HepG2 (cell line): Measurements from ENCODE around the gene LTB4R2. TPM values are rescaled to one million over a fixed set of nuclear protein-coding genes. Genes with fewer than 3 reads are reported as not detected.

ENCODE experiments used
- GABPA ChIP-seq, 2 experiments: IDR thresholded peaks; 2 replicates each; pipeline ENCODE4 v1.6.1; 2011 to 2016; ENCODE audit warnings: low read depth in 2 of 2, low read length in 1 of 2, missing biosample characterization in 1 of 2, missing genetic modification characterization in 1 of 2
- HMG20B ChIP-seq: conservative IDR thresholded peaks from 2 replicates; pipeline ENCODE4 v1.6.1; 2016; ENCODE audit warnings: missing genetic modification reagents, missing compliant biosample characterization
- HNF1B ChIP-seq: sonication (generic); formaldehyde crosslinking; IDR thresholded peaks from 2 replicates; pipeline ENCODE4 v1.5.1; 2020; ENCODE audit warnings: mild to moderate bottlenecking, moderate library complexity, missing genetic modification reagents
- KDM6A ChIP-seq: IDR thresholded peaks from 2 replicates; pipeline ENCODE4 v1.6.1; 2016; ENCODE audit warnings: low read depth
- MIXL1 ChIP-seq: IDR thresholded peaks from 2 replicates; pipeline ENCODE4 v1.6.1; 2016
- MTF1 ChIP-seq: sonication (generic); formaldehyde crosslinking; IDR thresholded peaks from 2 replicates; pipeline ENCODE4 v1.5.0; 2020; ENCODE audit warnings: missing genetic modification reagents
- NR2F6 ChIP-seq, 2 experiments: IDR thresholded peaks; 2 replicates each; pipeline ENCODE4 v1.6.1; 2016; ENCODE audit warnings: antibody characterized with exemption in 1 of 2, mild to moderate bottlenecking in 1 of 2
- NRL ChIP-seq: sonication (generic); formaldehyde crosslinking; IDR thresholded peaks from 2 replicates; pipeline ENCODE4 v1.5.0; 2020; ENCODE audit warnings: missing genetic modification reagents, mild to moderate bottlenecking, moderate library complexity, borderline replicate concordance
- PATZ1 ChIP-seq: sonication (generic); formaldehyde crosslinking; IDR thresholded peaks from 2 replicates; pipeline ENCODE4 v1.4.0; 2020; ENCODE audit warnings: missing genetic modification reagents
- PLSCR1 ChIP-seq: sonication (generic); formaldehyde crosslinking; IDR thresholded peaks from 2 replicates; pipeline ENCODE4 v1.5.0; 2020; ENCODE audit warnings: missing genetic modification reagents, mild to moderate bottlenecking, borderline replicate concordance
- RFXAP ChIP-seq: sonication (generic); formaldehyde crosslinking; IDR thresholded peaks from 2 replicates; pipeline ENCODE4 v1.4.0; 2020; ENCODE audit warnings: missing genetic modification reagents, borderline replicate concordance
- SALL2 ChIP-seq: sonication (generic); formaldehyde crosslinking; IDR thresholded peaks from 2 replicates; pipeline ENCODE4 v1.8.1; 2023; ENCODE audit warnings: mild to moderate bottlenecking, missing genetic modification reagents, inconsistent platforms
- TFE3 ChIP-seq: IDR thresholded peaks from 2 replicates; pipeline ENCODE4 v1.6.1; 2016
- YY1 ChIP-seq: IDR thresholded peaks from 2 replicates; pipeline ENCODE4 v1.6.1; 2011; ENCODE audit warnings: low read length, low read depth, moderate library complexity, mild to moderate bottlenecking; ENCODE audit not compliant: insufficient read depth, insufficient replicate concordance
- ZBTB49 ChIP-seq: sonication (generic); formaldehyde crosslinking; IDR thresholded peaks from 2 replicates; pipeline ENCODE4 v1.4.0; 2020; ENCODE audit warnings: missing genetic modification reagents, borderline replicate concordance
- ZNF160 ChIP-seq: sonication (generic); formaldehyde crosslinking; IDR thresholded peaks from 2 replicates; pipeline ENCODE4 v1.8.0; 2022; ENCODE audit warnings: mild to moderate bottlenecking, inconsistent platforms, missing genetic modification reagents
- ZNF33B ChIP-seq: sonication (generic); formaldehyde crosslinking; IDR thresholded peaks from 2 replicates; pipeline ENCODE4 v1.5.1; 2020; ENCODE audit warnings: mild to moderate bottlenecking, missing genetic modification reagents
- ZNF383 ChIP-seq: sonication (generic); formaldehyde crosslinking; IDR thresholded peaks from 2 replicates; pipeline ENCODE4 v1.4.0; 2020; ENCODE audit warnings: missing genetic modification reagents, mild to moderate bottlenecking, borderline replicate concordance
- ZNF430 ChIP-seq: sonication (generic); formaldehyde crosslinking; IDR thresholded peaks from 2 replicates; pipeline ENCODE4 v1.9.0; 2021; ENCODE audit warnings: mild to moderate bottlenecking, missing genetic modification reagents
- ZNF670 ChIP-seq: sonication (generic); formaldehyde crosslinking; IDR thresholded peaks from 2 replicates; pipeline ENCODE4 v1.8.0; 2022; ENCODE audit warnings: mild to moderate bottlenecking, missing genetic modification reagents, borderline replicate concordance
- ZSCAN20 ChIP-seq: sonication (generic); formaldehyde crosslinking; IDR thresholded peaks from 2 replicates; pipeline ENCODE4 v1.4.0; 2020; ENCODE audit warnings: missing genetic modification reagents, mild to moderate bottlenecking, borderline replicate concordance
- polyA plus RNA-seq, 8 experiments: library from polyadenylated mRNA; depleted of rRNA in 3 of 8; stranded (reverse) in 7 of 8; unstranded in 1 of 8; fragments of >200 nt; fragmentation: Illumina TruSeq in 4 of 8; extraction: Trizol in 4 of 8; gene quantifications; 2 replicates each; pipeline versions ENCODE4 v1.2.1 to v1.2.3, GENCODE V29; 2011 to 2016; ENCODE audit warnings: low read depth in 4 of 8, missing spikeins in 1 of 8, mixed read lengths in 1 of 8; ENCODE audit not compliant: insufficient read depth in 1 of 8
- total RNA-seq, 5 experiments: library from RNA; depleted of rRNA; stranded (reverse); fragments of >200 nt; fragmentation: Illumina TruSeq; extraction: Trizol; gene quantifications; 2 replicates each; pipeline ENCODE4 v1.2.3, GENCODE V29; 2016; ENCODE audit warnings: low read depth in 1 of 5

The LTB4R2 gene
- total and polyA plus RNA-seq, 2 of the 13 experiments (the other 11 are each of a cell fraction or from before 2014, with no cell fraction given), result 3.9 to 6.9 TPM

GRCh38 chr14:24315243-24315806 is 5.4 kb downstream of the LTB4R2 start (continued):
- TF ChIP-seq HMG20B, result peak; percentile 40; the same call in 1 of the 2 replicates
- 0 out of 2 replicates have a peak, but pooled peaks have one; percentile 9 for TF ChIP-seq ZNF160
- TF ChIP-seq ZNF383 (CRISPR knock-in tag), result no peak
- TF ChIP-seq ZNF670 (CRISPR knock-in tag), result no peak
- 0 out of 2 replicates have a peak, but pooled peaks have one; percentile 48 for TF ChIP-seq SALL2 (CRISPR knock-in tag)
- TF ChIP-seq PLSCR1 (CRISPR knock-in tag), result no peak
- 0 out of 2 replicates have a peak, but pooled peaks have one; percentile 25 for TF ChIP-seq RFXAP (CRISPR knock-in tag)
- no peak for TF ChIP-seq GABPA (IDR thresholded peaks at IDR 0.05; ENCODE audit: low read depth, low read length)
- no peak for TF ChIP-seq GABPA (CRISPR knock-in tag; IDR thresholded peaks at IDR 0.05; ENCODE audit: low read depth)
- TF ChIP-seq NRL, result peak; percentile 0; the same call in 1 of the 2 replicates
- TF ChIP-seq MTF1, result no peak
- TF ChIP-seq YY1, result peak; percentile 62
- peak; percentile 44; the same call in 1 of the 2 replicates for TF ChIP-seq ZNF33B (CRISPR knock-in tag)
- TF ChIP-seq ZSCAN20 (CRISPR knock-in tag), result no peak
- TF ChIP-seq PATZ1 (CRISPR knock-in tag), result peak; percentile 44
- peak; percentile 95 for TF ChIP-seq ZNF430 (CRISPR knock-in tag)
- TF ChIP-seq TFE3 (CRISPR knock-in tag), result peak; percentile 70; the same call in 1 of the 2 replicates
- no peak for TF ChIP-seq NR2F6 (IDR thresholded peaks at IDR 0.05)
- 0 out of 2 replicates have a peak, but pooled peaks have one; percentile 19 for TF ChIP-seq NR2F6 (CRISPR knock-in tag; IDR thresholded peaks at IDR 0.05)
- 0 out of 2 replicates have a peak, but pooled peaks have one; percentile 13 for TF ChIP-seq KDM6A (CRISPR knock-in tag)
- peak; percentile 50 for TF ChIP-seq HNF1B
- TF ChIP-seq MIXL1, result no peak
- peak; percentile 12; the same call in 1 of the 2 replicates for TF ChIP-seq ZBTB49 (CRISPR knock-in tag)
